Measurements from ENCODE around the gene BIRC2. TPM values are rescaled to one million over a fixed set of nuclear protein-coding genes. Genes with fewer than 3 reads are reported as not detected.
A peak's percentile ranks its signal among the peaks of the same experiment; 100 is the strongest.

BIRC2 gene
- total RNA-seq, 1 experiment from 2014 or later = 32.6 TPM

- TF ChIP-seq ZBTB33 (IDR thresholded peaks at IDR 0.05; ENCODE audit: extremely low read depth, insufficient replicate concordance, low read length) (no peak), ELF1 (IDR thresholded peaks at IDR 0.05; ENCODE audit: borderline replicate concordance, low read depth) (no peak), JUND (IDR thresholded peaks at IDR 0.05) (no peak), FOSL1 (IDR thresholded peaks at IDR 0.05; ENCODE audit: low read depth) (no peak), SIN3A (IDR thresholded peaks at IDR 0.05; ENCODE audit: low read depth) (no peak), POLR2A (IDR thresholded peaks at IDR 0.05; ENCODE audit: borderline replicate concordance, extremely low read depth, insufficient read depth, insufficient read length) (no peak), YY1 (IDR thresholded peaks at IDR 0.05; ENCODE audit: extremely low read depth, insufficient replicate concordance, low read depth, low read length) (no peak), EZH2 (IDR thresholded peaks at IDR 0.05) (no peak)
These were observed 32.2 kb upstream of the BIRC2 start (continued) for GRCh38 chr11:102314784-102315183.

GRCh38 chr11:102316346-102316904, 30.6 kb upstream of the BIRC2 start:
- intact Hi-C loops (cut with micrococcal nuclease) = no loop called here
- CTCF ChIA-PET = interaction anchor here (1.5 kb wide), 1 partner anchor 25 kb away, joined by 3 read pairs; no protein-coding TSS in a partner anchor
- H3K36me3 ChIP-seq (ENCODE audit: control insufficient read depth in 1 of 2, insufficient read depth in 2 of 2, low read length in 2 of 2) = no peaks in the 10 kb centered on the region
- H3K4me2 ChIP-seq (ENCODE audit: low read length) = peak overlapping the region; percentile 91
- BruUV-seq (replicated peaks) = no TSS peak
- peak overlapping the region; percentile 34 for H2AFZ ChIP-seq (ENCODE audit: low read depth, low read length, poor library complexity, severe bottlenecking)
- H3K79me2 ChIP-seq (ENCODE audit: insufficient read depth, low read length) = no peaks in the 10 kb centered on the region
- TF ChIP-seq ELF1 (IDR thresholded peaks at IDR 0.05; ENCODE audit: borderline replicate concordance, low read depth) = no peak
- TF ChIP-seq SP1 (IDR thresholded peaks at IDR 0.05; ENCODE audit: low read depth) = no peak
- H3K27me3 ChIP-seq (ENCODE audit: insufficient read depth, low read length) = no peaks in the 10 kb centered on the region
- H4K20me1 ChIP-seq (ENCODE audit: insufficient read depth) = no peaks in the 10 kb centered on the region
- H3K4me3 ChIP-seq (replicated peaks in 1 of 2; ENCODE audit: low read depth in 1 of 2, low read length in 2 of 2) = peak overlapping the region; percentile 12 to 61; a peak in 2 of 4 replicates
- RAD21 ChIA-PET (ENCODE audit: low non-redundant PET in 1 of 2, low total read pairs in 2 of 2, uncharacterized antibody in 2 of 2, unreplicated experiment in 2 of 2) = no interaction called here
- peak overlapping the region; percentile 4; the same call in 1 of the 2 replicates for H3K27ac ChIP-seq (ENCODE audit: low read depth, low read length)
- DNase-seq (ENCODE audit: low read depth, low spot score) (no peak), ATAC-seq (no peak)
- peaks cover 7 to 39% of the 10 kb centered on the region in 2 experiments for H3K4me1 ChIP-seq (ENCODE audit: control insufficient read depth in 1 of 2, insufficient read depth in 2 of 2, low read length in 2 of 2)
- H3K9ac ChIP-seq (ENCODE audit: low read length) = peak overlapping the region; percentile 72
- POLR2A ChIA-PET = interaction anchor here (0.6 kb wide), 1 partner anchor 282 kb away, joined by 3 read pairs; no protein-coding TSS in a partner anchor
- no peaks in the 10 kb centered on the region for H3K9me3 ChIP-seq (ENCODE audit: control insufficient read depth in 1 of 2, insufficient read depth in 1 of 2, low read depth in 1 of 2, low read length in 2 of 2)
- H3K9me2 ChIP-seq (ENCODE audit: insufficient read depth) = no peaks in the 10 kb centered on the region

Data from HCT116 (cell line).